GM19438 (cell line): ENCODE measurements around the gene ARPC4.
A peak's percentile ranks its signal among the peaks of the same experiment; 100 is the strongest.
"Not testable (repeated sequence)": the region's sequence is repeated elsewhere in the genome, so short reads cannot be mapped to it uniquely, and the experiment has no call there.

ENCODE experiments used
- ATAC-seq: cut with Tn5 transposase; IDR thresholded peaks from one replicate; pipeline ENCODE4 v1.9.1; 2021; ENCODE audit warnings: low read depth; ENCODE audit not compliant: unreplicated experiment

The ARPC4 gene

DNA sequence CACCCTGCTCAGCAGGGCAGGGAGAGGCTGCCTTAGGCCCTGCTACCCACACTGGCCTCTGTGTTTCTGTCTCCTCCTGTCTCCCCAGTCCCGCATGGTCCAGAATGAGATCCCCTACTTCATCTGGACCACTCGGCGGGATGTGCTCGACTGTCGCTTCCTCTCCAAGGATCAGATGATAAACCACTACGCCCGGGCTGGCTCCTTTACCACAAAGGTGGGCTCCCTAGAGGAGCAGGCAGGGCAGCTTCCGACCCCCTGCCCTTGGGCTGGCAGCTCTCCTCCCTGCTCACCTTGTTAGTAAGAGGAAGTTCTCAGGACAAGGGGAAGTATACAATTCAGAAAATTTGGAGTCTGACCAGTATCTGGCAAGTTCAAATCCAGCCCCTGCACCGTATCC, 23.1 kb downstream of the ARPC4 start:
- no peak for ATAC-seq

- no peak for ATAC-seq
Observed at GRCh38 chr3:9817436-9817835, 24.6 kb downstream of the ARPC4 start.

DNA sequence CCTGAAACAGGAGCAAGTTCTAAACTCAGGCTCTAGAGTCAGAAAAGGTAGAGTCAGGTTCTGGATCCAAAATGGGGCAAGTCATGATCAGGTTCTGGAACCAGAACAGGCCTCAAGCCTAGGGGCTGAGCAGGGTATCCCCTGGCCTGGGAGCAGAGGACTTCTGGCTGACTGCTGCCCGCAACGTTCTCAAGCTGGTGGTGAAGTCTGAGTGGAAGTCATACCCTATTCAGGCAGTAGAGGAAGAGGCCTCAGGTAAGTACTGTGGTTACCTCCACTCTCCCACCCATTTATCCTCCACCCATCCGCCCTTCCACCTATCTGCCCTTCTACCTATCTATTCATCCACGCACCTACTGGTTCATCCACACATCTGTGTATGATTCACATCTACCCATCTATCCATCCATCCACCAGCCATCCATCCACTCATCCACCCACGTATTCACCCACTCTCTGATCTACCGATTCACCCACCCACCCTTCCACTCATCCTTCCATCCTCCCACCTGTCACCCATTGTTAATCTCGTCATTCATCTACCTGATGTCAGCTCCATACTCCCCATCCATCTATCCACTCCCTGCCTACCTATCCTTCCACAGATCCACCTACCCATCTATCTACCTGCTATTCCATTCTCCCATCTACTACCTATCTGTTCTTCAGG, 25.9 kb downstream of the ARPC4 start:
- ATAC-seq: no peak

DNA sequence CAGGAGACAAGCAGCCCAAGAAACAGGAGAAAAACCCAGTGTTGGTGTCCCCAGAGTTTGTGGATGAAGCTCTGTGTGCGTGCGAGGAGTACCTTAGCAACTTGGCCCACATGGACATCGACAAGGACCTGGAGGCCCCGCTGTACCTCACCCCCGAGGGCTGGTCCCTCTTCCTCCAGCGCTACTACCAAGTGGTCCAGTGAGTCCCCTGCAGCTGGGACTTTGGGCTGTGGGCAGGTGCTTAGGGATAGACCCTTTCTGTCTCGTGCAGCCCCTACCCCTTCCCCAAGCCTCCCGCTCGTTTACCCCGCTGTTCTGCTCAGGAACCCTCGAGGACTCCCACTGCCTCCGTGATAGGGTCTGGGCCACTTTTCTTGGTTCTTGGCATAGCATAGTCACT, 27.7 kb downstream of the ARPC4 start:
- no peak for ATAC-seq

- ATAC-seq: no peak
Observed at GRCh38 chr3:9820946-9821345, 28.1 kb downstream of the ARPC4 start.

- ATAC-seq: no peak
Observed at GRCh38 chr3:9825451-9826040, 32.7 kb downstream of the ARPC4 start.

DNA sequence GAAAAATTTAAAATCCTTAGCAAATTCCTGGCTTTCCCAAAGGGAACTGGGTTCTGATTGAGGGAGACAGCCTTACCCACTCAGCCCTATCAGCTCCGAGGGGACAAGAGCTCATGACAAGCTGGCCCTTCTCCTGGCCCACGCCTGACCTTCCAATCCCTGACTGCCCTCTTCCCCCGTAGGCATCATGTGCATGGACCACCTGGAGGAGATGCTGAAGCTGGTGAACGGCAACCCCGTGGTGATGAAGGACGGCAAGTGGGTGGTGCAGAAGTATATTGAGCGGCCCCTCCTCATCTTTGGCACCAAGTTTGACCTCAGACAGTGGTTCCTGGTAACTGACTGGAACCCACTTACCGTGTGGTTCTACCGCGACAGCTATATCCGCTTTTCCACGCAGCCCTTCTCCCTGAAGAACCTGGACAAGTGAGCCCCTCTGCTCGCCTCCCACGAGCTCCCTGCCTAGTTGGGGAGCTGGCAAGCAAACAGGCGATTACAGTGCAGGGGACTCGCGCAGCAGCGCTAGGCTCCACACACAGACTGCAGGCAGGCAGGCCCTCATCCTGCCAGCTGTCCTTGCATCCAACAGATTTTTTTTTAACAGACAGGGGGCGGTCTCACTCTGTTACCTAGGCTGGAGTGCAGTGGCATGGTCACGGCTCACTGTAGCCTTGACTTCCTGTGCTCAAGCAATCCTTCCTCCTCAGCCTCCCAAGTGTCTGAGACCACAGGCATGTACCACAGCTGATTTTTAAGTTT, 34.1 kb downstream of the ARPC4 start:
- no peak for ATAC-seq

DNA sequence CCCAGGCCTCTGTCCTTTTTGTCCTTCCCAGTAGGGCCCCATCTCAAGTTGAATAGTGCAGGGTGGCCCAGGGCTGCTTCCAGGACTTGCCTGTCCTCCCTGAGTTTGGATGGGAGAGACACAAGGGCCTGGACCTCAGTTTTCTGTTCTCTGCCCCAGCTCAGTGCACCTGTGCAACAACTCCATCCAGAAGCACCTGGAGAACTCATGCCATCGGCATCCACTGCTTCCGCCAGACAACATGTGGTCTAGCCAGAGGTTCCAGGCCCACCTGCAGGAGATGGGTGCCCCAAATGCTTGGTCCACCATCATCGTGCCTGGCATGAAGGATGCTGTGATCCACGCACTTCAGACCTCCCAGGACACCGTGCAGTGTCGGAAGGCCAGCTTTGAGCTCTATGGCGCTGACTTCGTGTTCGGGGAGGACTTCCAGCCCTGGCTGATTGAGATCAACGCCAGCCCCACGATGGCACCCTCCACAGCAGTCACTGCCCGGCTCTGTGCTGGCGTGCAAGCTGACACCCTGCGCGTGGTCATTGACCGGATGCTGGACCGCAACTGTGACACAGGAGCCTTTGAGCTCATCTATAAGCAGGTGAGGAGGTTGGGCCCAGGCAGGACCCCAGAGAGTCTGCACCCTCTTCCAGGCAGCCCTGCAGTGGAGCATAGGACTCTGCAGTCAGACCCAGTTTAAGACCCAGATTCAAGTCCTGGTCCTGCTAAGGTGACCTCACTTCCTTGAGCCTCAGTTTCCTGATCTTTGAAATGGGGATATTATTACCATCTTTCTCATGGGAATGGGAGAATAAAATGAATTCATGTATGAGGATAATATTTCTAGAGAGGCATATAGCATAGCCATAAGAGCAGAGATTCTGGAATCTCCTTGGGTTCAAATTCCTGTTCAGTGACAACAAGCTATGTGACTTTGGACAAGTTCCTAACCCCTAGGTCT, 36.2 kb downstream of the ARPC4 start:
- ATAC-seq: no peak

GRCh38 chr3:9831253-9831652, 38.4 kb downstream of the ARPC4 start:
- ATAC-seq: no peak

GRCh38 chr3:9833078-9833477, 40.2 kb downstream of the ARPC4 start:
- no peak for ATAC-seq

GRCh38 chr3:9834520-9835380, 41.9 kb downstream of the ARPC4 start:
- no peak for ATAC-seq

DNA sequence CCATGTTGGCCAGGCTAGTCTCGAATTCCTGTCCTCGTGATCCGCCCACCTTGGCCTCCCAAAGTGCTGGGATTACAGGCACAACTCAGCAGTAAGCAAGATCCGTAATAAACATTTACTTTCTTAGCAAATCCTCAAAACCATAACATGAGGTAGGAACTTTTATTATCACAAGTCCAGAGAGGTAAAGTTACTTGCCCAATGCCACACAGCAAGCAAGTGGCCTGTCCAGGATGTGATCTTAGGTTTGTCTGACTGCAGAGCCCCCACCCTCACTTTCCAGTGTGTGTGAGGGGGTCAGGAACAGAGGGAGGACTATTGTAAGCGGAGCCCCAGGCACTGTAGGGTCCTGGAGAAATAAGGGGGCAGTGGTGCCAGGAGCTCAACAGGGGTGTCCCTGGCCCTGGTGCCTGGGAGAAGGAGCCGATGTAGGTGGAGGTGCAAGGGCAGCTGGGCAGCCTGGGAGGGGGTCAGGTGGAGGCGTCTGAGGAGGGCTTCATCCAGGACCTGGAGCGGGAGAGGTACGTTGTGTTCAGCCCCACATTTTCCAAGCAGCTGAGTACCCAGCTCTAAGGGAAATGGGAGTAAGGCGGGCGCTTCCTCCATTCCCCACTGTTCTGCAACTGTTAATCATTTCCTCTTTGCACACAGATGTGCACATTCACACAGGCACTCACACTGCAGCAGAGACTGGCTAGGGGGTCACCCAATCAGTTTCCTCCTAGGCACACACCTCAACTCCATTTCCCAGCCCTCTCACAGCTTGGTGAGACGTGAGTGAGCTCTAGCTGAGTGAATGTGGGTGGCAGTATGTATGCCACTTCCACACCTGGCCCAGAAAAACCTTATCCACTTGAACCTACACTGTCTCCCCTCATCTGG, 45.1 kb downstream of the ARPC4 start:
- no peak for ATAC-seq

DNA sequence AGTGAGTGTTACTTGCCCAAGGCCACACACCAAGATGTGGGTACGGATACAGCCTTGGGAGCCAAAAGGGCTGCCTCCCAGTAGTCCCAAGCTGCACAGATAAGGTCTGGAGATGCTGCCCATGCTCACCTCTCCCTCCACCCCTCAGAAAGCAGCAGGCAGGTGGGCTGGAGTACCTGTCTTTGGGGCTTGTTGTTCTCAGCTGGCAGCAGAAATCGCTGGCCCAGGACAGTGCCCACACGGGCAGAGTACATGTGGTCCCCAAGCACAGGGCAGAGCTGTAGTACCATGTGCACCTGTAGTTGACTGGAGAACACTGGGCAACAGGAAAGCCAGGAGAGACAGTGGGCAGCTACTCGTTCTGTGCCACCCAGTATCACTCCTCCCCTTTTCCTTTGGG, 46.0 kb downstream of the ARPC4 start:
- no peak for ATAC-seq

- no peak for ATAC-seq
Observed at GRCh38 chr3:9841015-9841414, 48.1 kb downstream of the ARPC4 start.

DNA sequence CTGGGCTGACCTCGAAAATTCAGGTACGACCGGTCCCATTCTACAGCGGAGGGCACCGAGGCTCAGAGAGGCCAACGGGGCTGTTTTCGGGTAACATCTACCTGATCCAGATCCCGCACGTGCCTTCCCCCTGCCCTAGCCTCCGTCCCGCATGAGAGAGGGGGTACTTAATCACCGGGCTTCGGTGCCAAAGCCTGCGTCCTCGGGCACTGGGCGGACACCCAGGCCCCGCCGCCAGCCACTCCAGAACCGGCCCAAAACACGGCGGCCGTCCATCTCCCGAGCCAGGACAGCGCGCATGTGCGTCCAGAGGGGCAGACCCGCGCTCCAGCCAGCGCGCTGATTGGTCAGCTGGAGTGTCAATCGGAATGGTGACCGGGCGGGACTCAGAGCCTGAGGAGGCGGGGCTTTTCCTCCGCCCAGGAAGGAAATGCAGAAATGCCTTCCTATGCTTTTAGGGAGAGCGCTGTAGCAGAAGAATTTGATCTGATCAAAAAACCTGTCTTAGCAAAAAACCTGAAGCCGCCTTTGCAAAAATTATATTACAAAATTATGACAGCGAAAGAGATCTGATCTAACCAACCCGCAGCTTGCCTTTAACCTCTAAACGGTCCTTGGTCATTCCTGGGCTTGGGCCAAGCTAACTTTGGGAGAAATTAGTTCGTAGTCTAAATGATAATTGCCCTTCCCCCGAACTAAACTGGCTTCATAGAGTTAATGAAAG, 51.0 kb downstream of the ARPC4 start, which contains the start of gene RPUSD3:
Gene RPUSD3 (minus strand): TSS at position 294 of the 724 bp plus-strand sequence. CDS start 18 bp downstream, at position 276.
- peak; percentile 99 for ATAC-seq

DNA sequence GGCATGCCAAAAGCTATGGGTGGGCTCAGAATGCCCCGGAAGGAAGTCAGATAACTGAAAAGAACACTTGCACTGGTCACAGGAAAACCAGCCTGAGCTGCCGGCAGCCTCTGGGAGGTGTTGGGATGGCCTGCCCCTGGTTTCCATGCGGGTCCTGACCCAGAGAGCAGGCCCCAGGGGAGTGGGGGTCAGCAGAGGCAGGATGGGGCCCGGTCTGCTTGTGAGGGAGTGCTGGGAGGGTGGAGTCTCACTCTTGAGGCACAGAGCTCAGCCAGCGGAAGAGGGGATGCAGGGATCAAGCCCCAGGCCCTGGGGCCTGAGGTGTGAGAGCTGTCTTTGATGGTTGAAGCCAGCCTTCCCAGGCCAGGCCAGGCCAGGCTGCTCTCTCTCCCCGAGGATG, 53.3 kb downstream of the ARPC4 start:
- no peak for ATAC-seq

GRCh38 chr3:9846931-9847488, 54.1 kb downstream of the ARPC4 start:
- ATAC-seq: no peak

DNA sequence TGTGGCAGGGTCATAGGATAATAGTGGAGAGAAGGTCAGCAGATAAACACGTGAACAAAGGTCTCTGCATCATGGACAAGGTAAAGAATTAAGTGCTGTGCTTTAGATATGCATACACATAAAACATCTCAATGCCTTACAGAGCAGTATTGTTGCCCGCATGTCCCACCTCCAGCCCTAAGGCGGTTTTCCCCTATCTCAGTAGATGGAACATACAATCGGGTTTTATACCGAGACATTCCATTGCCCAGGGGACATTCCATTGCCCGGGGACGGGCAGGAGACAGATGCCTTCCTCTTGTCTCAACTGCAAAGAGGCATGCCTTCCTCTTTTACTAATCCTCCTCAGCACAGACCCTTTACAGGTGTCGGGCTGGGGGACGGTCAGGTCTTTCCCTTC, 55.0 kb downstream of the ARPC4 start:
- not testable (repeated sequence) for ATAC-seq
